ENCODE data around the gene CLPTM1L. TPM values are rescaled to one million over a fixed set of nuclear protein-coding genes. Genes with fewer than 3 reads are reported as not detected.

CLPTM1L gene
- total RNA-seq, 1 donor from 2014 or later: 131 TPM

DNA sequence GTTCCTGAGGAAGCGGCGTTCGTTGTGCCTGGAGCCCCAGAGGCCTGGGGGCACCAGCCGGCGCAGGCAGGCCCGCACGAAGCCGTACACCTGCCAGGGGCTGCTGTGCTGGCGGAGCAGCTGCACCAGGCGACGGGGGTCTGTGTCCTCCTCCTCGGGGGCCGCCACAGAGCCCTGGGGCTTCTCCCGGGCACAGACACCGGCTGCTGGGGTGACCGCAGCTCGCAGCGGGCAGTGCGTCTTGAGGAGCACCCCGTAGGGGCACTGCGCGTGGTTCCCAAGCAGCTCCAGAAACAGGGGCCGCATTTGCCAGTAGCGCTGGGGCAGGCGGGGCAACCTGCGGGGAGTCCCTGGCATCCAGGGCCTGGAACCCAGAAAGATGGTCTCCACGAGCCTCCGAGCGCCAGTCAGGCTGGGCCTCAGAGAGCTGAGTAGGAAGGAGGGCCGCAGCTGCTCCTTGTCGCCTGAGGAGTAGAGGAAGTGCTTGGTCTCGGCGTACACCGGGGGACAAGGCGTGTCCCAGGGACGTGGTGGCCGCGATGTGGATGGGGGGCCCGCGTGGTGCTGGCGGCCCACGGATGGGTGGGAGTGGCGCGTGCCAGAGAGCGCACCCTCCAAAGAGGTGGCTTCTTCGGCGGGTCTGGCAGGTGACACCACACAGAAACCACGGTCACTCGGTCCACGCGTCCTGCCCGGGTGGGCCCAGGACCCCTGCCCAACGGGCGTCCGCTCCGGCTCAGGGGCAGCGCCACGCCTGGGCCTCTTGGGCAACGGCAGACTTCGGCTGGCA lies 51.3 kb downstream of the CLPTM1L start:
- peak overlapping the region; percentile 80 for H3K27ac Mint-ChIP-seq (ENCODE audit: unreplicated experiment)
- H3K9me3 Mint-ChIP-seq (ENCODE audit: unreplicated experiment): no peaks in the 10 kb centered on the region
- Histone ChIP-seq H3K27me3 (ENCODE audit: insufficient read depth, low read length) (peaks cover 9% of the 10 kb centered on the region), H3K4me2 (ENCODE audit: low read length) (no peak overlapping the region), H3K27ac (ENCODE audit: low read depth, low read length) (no peak overlapping the region), H3K9ac (ENCODE audit: low read length) (no peak overlapping the region), H3K79me2 (ENCODE audit: insufficient read depth, low read length) (no peaks in the 10 kb centered on the region), H2AFZ (ENCODE audit: low read depth, low read length) (no peak overlapping the region), H3K36me3 (ENCODE audit: insufficient read depth, low read length) (no peaks in the 10 kb centered on the region), H3K9me3 (ENCODE audit: insufficient read depth, low read depth, low read length) (no peaks in the 10 kb centered on the region), H3K4me3 (ENCODE audit: insufficient read depth, low read depth, low read length) (no peak overlapping the region), H3K4me1 (ENCODE audit: insufficient read depth, low read length) (no peaks in the 10 kb centered on the region), H4K20me1 (ENCODE audit: insufficient read depth, low read length) (no peaks in the 10 kb centered on the region)
- H3K4me1 Mint-ChIP-seq (ENCODE audit: low read depth, unreplicated experiment): no peaks in the 10 kb centered on the region
- peaks cover 37% of the 10 kb centered on the region for H3K27me3 Mint-ChIP-seq (ENCODE audit: low read depth, unreplicated experiment)
- DNase-seq (ENCODE audit: low read depth): no peak
- TF ChIP-seq EZH2 (IDR thresholded peaks at IDR 0.05; ENCODE audit: insufficient read depth, low read length): no peak
- TF ChIP-seq, protein P1, sequence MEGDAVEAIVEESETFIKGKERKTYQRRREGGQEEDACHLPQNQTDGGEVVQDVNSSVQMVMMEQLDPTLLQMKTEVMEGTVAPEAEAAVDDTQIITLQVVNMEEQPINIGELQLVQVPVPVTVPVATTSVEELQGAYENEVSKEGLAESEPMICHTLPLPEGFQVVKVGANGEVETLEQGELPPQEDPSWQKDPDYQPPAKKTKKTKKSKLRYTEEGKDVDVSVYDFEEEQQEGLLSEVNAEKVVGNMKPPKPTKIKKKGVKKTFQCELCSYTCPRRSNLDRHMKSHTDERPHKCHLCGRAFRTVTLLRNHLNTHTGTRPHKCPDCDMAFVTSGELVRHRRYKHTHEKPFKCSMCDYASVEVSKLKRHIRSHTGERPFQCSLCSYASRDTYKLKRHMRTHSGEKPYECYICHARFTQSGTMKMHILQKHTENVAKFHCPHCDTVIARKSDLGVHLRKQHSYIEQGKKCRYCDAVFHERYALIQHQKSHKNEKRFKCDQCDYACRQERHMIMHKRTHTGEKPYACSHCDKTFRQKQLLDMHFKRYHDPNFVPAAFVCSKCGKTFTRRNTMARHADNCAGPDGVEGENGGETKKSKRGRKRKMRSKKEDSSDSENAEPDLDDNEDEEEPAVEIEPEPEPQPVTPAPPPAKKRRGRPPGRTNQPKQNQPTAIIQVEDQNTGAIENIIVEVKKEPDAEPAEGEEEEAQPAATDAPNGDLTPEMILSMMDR (IDR thresholded peaks at IDR 0.05; ENCODE audit: insufficient read depth, low read depth, low read length): no peak
- no peak for FAIRE-seq
- H3K36me3 Mint-ChIP-seq (ENCODE audit: low read depth, unreplicated experiment): peaks cover 4% of the 10 kb centered on the region
- peak overlapping the region; percentile 60 for H3K4me3 Mint-ChIP-seq (ENCODE audit: unreplicated experiment)

DNA sequence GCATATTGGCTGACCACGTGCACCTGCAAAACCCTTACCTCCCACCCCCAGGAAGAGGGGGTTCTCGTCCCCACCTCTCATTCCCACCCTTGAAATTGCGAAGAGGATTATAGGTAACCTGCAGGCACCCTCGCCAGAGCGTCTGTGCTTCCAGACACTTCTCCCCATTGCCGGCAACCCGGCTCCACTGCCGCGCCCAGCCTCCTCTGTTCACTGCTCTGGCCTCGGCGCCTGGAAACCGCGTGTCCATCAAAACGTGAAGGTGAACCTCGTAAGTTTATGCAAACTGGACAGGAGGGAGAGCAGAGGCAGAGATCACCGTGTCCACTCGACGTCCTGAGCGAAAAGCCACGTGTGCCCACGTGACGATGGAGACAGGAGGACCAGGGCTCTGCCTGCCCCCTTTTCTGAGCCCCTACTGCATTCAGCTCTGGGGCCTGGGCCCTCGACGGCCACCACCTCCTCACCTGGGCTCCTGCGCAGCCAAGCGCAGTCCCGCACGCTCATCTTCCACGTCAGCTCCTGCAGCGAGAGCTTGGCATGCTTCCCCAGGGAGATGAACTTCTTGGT lies 52.0 kb downstream of the CLPTM1L start:
- Mint-ChIP-seq H3K9me3 (ENCODE audit: unreplicated experiment) (peaks cover 2% of the 10 kb centered on the region), H3K27ac (ENCODE audit: unreplicated experiment) (no peak overlapping the region)
- DNase-seq (ENCODE audit: low read depth): no peak

More for the DNA sequence above, 52.0 kb downstream of the CLPTM1L start:
- TF ChIP-seq, protein P1 (IDR thresholded peaks at IDR 0.05; ENCODE audit: insufficient read depth, low read depth, low read length): no peak
- no peak for TF ChIP-seq EZH2 (IDR thresholded peaks at IDR 0.05; ENCODE audit: insufficient read depth, low read length)
- Histone ChIP-seq H3K27ac (ENCODE audit: low read depth, low read length) (no peak overlapping the region), H2AFZ (ENCODE audit: low read depth, low read length) (no peak overlapping the region), H4K20me1 (ENCODE audit: insufficient read depth, low read length) (no peaks in the 10 kb centered on the region), H3K36me3 (ENCODE audit: insufficient read depth, low read length) (no peaks in the 10 kb centered on the region), H3K9ac (ENCODE audit: low read length) (no peak overlapping the region), H3K4me2 (ENCODE audit: low read length) (no peak overlapping the region), H3K9me3 (ENCODE audit: insufficient read depth, low read depth, low read length) (no peaks in the 10 kb centered on the region), H3K27me3 (ENCODE audit: insufficient read depth, low read length) (peaks cover 9% of the 10 kb centered on the region), H3K4me1 (ENCODE audit: insufficient read depth, low read length) (no peaks in the 10 kb centered on the region), H3K79me2 (ENCODE audit: insufficient read depth, low read length) (no peaks in the 10 kb centered on the region), H3K4me3 (ENCODE audit: insufficient read depth, low read depth, low read length) (no peak overlapping the region)
- no peak overlapping the region for H3K4me3 Mint-ChIP-seq (ENCODE audit: unreplicated experiment)
- no peaks in the 10 kb centered on the region for H3K4me1 Mint-ChIP-seq (ENCODE audit: low read depth, unreplicated experiment)
- no peak for FAIRE-seq
- H3K36me3 Mint-ChIP-seq (ENCODE audit: low read depth, unreplicated experiment): peaks cover 4% of the 10 kb centered on the region
- peaks cover 34% of the 10 kb centered on the region for H3K27me3 Mint-ChIP-seq (ENCODE audit: low read depth, unreplicated experiment)

Data from astrocyte (in vitro differentiated cells and primary cell).